GM23248 (cell line): ENCODE results near the gene TTLL4. TPM values are rescaled to one million over a fixed set of nuclear protein-coding genes. Genes with fewer than 3 reads are reported as not detected.

Experiments used
- DNase-seq: peaks from one replicate; pipeline ENCODE4 v3.0.0-alpha.2; 2015
- H2AFZ ChIP-seq: fragments of 200-600 bp; sonication (generic); 2 replicates; pipeline ENCODE4 v1.6.1; 2016; ENCODE audit warnings: antibody characterized with exemption
- H3F3A ChIP-seq: fragments of 200-600 bp; sonication (generic); 2 replicates; pipeline ENCODE4 v1.6.1; 2016; ENCODE audit warnings: mild to moderate bottlenecking, antibody characterized with exemption, mixed run types; ENCODE audit not compliant: insufficient read depth
- H3K27ac ChIP-seq: fragments of 200-600 bp; sonication (generic); 2 replicates; pipeline ENCODE4 v1.5.1; 2016; ENCODE audit warnings: mild to moderate bottlenecking
- H3K27me3 ChIP-seq: fragments of 200-600 bp; sonication (generic); replicated peaks from 2 replicates; pipeline ENCODE4 v1.6.1; 2016; ENCODE audit warnings: mild to moderate bottlenecking; ENCODE audit not compliant: insufficient read depth
- H3K36me3 ChIP-seq: fragments of 200-600 bp; sonication (generic); 2 replicates; pipeline ENCODE4 v1.6.1; 2016; ENCODE audit warnings: low read depth, mild to moderate bottlenecking
- H3K4me1 ChIP-seq: fragments of 200-600 bp; sonication (generic); 2 replicates; pipeline ENCODE4 v1.6.1; 2016; ENCODE audit warnings: mild to moderate bottlenecking; ENCODE audit not compliant: insufficient read depth
- H3K4me2 ChIP-seq: fragments of 200-600 bp; sonication (generic); one replicate; pipeline ENCODE4 v1.6.1; 2016; ENCODE audit warnings: mild to moderate bottlenecking; ENCODE audit not compliant: unreplicated experiment
- H3K4me3 ChIP-seq: fragments of 200-600 bp; sonication (generic); 2 replicates; pipeline ENCODE4 v1.5.1; 2016; ENCODE audit warnings: mild to moderate bottlenecking
- H3K79me2 ChIP-seq: fragments of 200-600 bp; sonication (generic); 2 replicates; pipeline ENCODE4 v1.6.1; 2016; ENCODE audit warnings: mild to moderate bottlenecking; ENCODE audit not compliant: insufficient read depth
- H3K9ac ChIP-seq: fragments of 200-600 bp; sonication (generic); 2 replicates; pipeline ENCODE4 v1.6.1; 2016; ENCODE audit warnings: mild to moderate bottlenecking
- H3K9me2 ChIP-seq: fragments of 200-600 bp; sonication (generic); 2 replicates; pipeline ENCODE4 v1.6.1; 2016; ENCODE audit warnings: mixed run types, mild to moderate bottlenecking, moderate library complexity; ENCODE audit not compliant: insufficient read depth
- H3K9me3 ChIP-seq: fragments of 200-600 bp; sonication (generic); one replicate; pipeline ENCODE4 v1.6.1; 2017; ENCODE audit warnings: low read depth
- H4K20me1 ChIP-seq: fragments of 200-600 bp; sonication (generic); 2 replicates; pipeline ENCODE4 v1.6.0; 2016; ENCODE audit not compliant: insufficient read depth
- EZH2 ChIP-seq: fragments of 200-600 bp; sonication (generic); IDR thresholded peaks from 2 replicates; pipeline ENCODE4 v1.6.1; 2018; ENCODE audit warnings: antibody characterized with exemption, mild to moderate bottlenecking; ENCODE audit not compliant: insufficient read depth, poor library complexity, severe bottlenecking
- EZH2phosphoT487 ChIP-seq: fragments of 200-600 bp; sonication (generic); IDR thresholded peaks from 2 replicates; pipeline ENCODE4 v1.6.1; 2018; ENCODE audit warnings: antibody characterized with exemption, moderate library complexity, mild to moderate bottlenecking, low read depth; ENCODE audit not compliant: insufficient read depth
- WGBS, 2 experiments: methylation state at CpG; one replicate each; pipeline ENCODE4 v1.1.6; 2015 to 2017; ENCODE audit warnings: low lambda C conversion rate in 2 of 2, low coverage in 1 of 2; ENCODE audit errors: missing lambda C conversion rate in 2 of 2; 5-methylcytosine and 5-hydroxymethylcytosine counted together
- in situ Hi-C: fragments of 300-500 bp; cut with MboI; formaldehyde crosslinking; loops from 2 replicates; pipeline ENCODE4 v1.15.0; 2020
- polyA plus RNA-seq: library from polyadenylated mRNA; unstranded; fragments of >200 nt; fragmentation: Nextera tagmentation; extraction: Ambion mirVana; gene quantifications from 2 replicates; pipeline ENCODE4 v1.2.1, GENCODE V29; 2016
- total RNA-seq: library from RNA; depleted of rRNA; stranded (reverse); fragments of >200 nt; shearing (Covaris generic); gene quantifications from 2 replicates; pipeline ENCODE4 v1.2.3, GENCODE V29; 2014

Gene TTLL4
- total and polyA plus RNA-seq, 2 experiments from 2014 or later, result 5.5 to 7.7 TPM

GRCh38 chr2:218788529-218789255 lies 78.1 kb downstream of the TTLL4 start:
- Histone ChIP-seq H3F3A (no peaks in the 10 kb centered on the region), H3K36me3 (no peaks in the 10 kb centered on the region), H3K4me3 (no peak overlapping the region), H3K9ac (no peak overlapping the region), H3K4me1 (no peaks in the 10 kb centered on the region), H3K9me2 (no peaks in the 10 kb centered on the region), H3K27ac (no peak overlapping the region), H2AFZ (no peak overlapping the region), H3K4me2 (no peak overlapping the region), H3K27me3 (no peaks in the 10 kb centered on the region), H3K9me3 (no peaks in the 10 kb centered on the region), H4K20me1 (no peaks in the 10 kb centered on the region), H3K79me2 (no peaks in the 10 kb centered on the region)
- WGBS, 2 experiments, result 76 to 81% methylated on average over 2 of the region's 2 CpGs
- no peak for TF ChIP-seq EZH2phosphoT487
- TF ChIP-seq EZH2, result no peak
- in situ Hi-C loops, result no loop called here
- DNase-seq, result peak; percentile 21

- WGBS, 2 experiments, result 96 to 100% methylated on average over 1 of the region's 1 CpG
- H2AFZ ChIP-seq, result no peak overlapping the region
- H4K20me1 ChIP-seq, result no peaks in the 10 kb centered on the region
- H3K27me3 ChIP-seq, result no peaks in the 10 kb centered on the region
- no peak for DNase-seq
- TF ChIP-seq EZH2phosphoT487 (no peak), EZH2 (no peak)
- H3K9ac ChIP-seq, result no peak overlapping the region
- no peak overlapping the region for H3K4me3 ChIP-seq
- no peak overlapping the region for H3K27ac ChIP-seq
- no peaks in the 10 kb centered on the region for H3K4me1 ChIP-seq
- H3F3A ChIP-seq, result no peaks in the 10 kb centered on the region
- no peaks in the 10 kb centered on the region for H3K9me2 ChIP-seq
- no peaks in the 10 kb centered on the region for H3K36me3 ChIP-seq
- in situ Hi-C loops, result no loop called here
- H3K79me2 ChIP-seq, result no peaks in the 10 kb centered on the region
- no peaks in the 10 kb centered on the region for H3K9me3 ChIP-seq
- no peak overlapping the region for H3K4me2 ChIP-seq
Measured at GRCh38 chr2:218792433-218792832, 81.8 kb downstream of the TTLL4 start.

- H3F3A ChIP-seq, result no peaks in the 10 kb centered on the region
- H3K9me2 ChIP-seq, result no peaks in the 10 kb centered on the region
- H3K9me3 ChIP-seq, result no peaks in the 10 kb centered on the region
- TF ChIP-seq EZH2phosphoT487, result no peak
- TF ChIP-seq EZH2, result no peak
- WGBS, 2 experiments, result 74 to 83% methylated on average over 4 of the region's 4 CpGs
- H3K4me2 ChIP-seq, result no peak overlapping the region
- no peak overlapping the region for H3K27ac ChIP-seq
- H3K36me3 ChIP-seq, result no peaks in the 10 kb centered on the region
- no peaks in the 10 kb centered on the region for H3K79me2 ChIP-seq
- H4K20me1 ChIP-seq, result no peaks in the 10 kb centered on the region
- no peak overlapping the region for H2AFZ ChIP-seq
- in situ Hi-C loops, result no loop called here
- H3K4me1 ChIP-seq, result no peaks in the 10 kb centered on the region
- no peak for DNase-seq
- no peak overlapping the region for H3K9ac ChIP-seq
- H3K27me3 ChIP-seq, result no peaks in the 10 kb centered on the region
- no peak overlapping the region for H3K4me3 ChIP-seq
Measured at GRCh38 chr2:218796691-218797090, 86.1 kb downstream of the TTLL4 start.

GRCh38 chr2:218798767-218799504 lies 88.3 kb downstream of the TTLL4 start:
- no peaks in the 10 kb centered on the region for H3K4me1 ChIP-seq
- no peak overlapping the region for H2AFZ ChIP-seq
- H3K27me3 ChIP-seq, result no peaks in the 10 kb centered on the region
- in situ Hi-C loops, result no loop called here
- H3K36me3 ChIP-seq, result no peaks in the 10 kb centered on the region
- H3K9ac ChIP-seq, result no peak overlapping the region
- no peaks in the 10 kb centered on the region for H3K9me3 ChIP-seq
- DNase-seq, result no peak
- 76 to 78% methylated on average over 12 of the region's 12 CpGs for WGBS, 2 experiments
- H3K4me2 ChIP-seq, result no peak overlapping the region
- no peaks in the 10 kb centered on the region for H3F3A ChIP-seq
- no peak overlapping the region for H3K4me3 ChIP-seq
- TF ChIP-seq EZH2phosphoT487, result no peak
- TF ChIP-seq EZH2, result no peak
- H3K27ac ChIP-seq, result no peak overlapping the region
- H3K9me2 ChIP-seq, result no peaks in the 10 kb centered on the region
- H4K20me1 ChIP-seq, result no peaks in the 10 kb centered on the region
- H3K79me2 ChIP-seq, result no peaks in the 10 kb centered on the region
